ENCODE data around the gene ZNRF1. TPM values are rescaled to one million over a fixed set of nuclear protein-coding genes. Genes with fewer than 3 reads are reported as not detected.

ZNRF1 gene
- total and polyA plus RNA-seq, 2 of the 8 experiments (the other 6 are each of a cell fraction or from before 2014, with no cell fraction given) = 33.5 to 52.9 TPM

DNA sequence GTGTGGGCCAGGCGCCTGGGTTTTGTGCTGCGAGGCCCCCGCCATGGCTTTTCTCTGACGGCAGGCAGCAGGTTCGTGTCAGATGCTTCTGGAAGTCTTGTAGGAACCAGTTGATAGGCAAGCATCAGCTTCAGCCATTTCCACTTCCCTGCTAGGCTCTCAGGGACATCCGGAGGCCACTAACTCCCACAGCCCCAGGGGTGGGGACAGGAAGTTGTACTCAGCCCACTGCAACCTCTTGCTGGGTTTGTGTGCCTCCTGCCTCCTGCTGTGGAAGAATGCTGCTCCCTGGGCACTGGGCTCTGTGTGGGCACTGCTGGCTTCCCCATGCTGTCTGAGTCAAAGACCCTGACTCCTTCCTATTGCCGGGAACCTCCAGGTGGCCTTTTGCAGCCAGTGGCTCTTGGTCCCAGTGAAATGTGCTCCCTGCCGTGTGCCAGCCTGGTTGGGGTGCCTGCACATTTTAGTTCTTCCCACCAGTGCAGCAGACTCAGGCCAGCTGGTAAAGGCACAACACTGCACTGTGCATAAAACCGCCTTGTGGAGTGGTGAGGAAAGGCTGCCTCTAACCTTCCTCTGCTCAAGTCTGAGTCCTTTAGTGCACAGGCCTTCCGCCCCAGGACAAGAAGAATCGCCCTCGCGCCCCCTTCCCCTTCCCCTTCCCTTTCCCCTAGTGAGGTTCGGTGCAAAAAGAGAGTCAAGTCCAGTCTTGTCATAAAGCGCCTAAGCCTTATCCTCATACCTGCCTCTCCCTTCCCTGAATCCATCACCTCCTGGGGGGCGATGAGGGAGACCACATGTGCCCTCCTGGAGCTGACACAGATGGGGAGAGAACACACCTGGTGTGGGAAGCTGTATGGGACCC, 101.1 kb downstream of the ZNRF1 start (continued):
- TF ChIP-seq, protein P1, sequence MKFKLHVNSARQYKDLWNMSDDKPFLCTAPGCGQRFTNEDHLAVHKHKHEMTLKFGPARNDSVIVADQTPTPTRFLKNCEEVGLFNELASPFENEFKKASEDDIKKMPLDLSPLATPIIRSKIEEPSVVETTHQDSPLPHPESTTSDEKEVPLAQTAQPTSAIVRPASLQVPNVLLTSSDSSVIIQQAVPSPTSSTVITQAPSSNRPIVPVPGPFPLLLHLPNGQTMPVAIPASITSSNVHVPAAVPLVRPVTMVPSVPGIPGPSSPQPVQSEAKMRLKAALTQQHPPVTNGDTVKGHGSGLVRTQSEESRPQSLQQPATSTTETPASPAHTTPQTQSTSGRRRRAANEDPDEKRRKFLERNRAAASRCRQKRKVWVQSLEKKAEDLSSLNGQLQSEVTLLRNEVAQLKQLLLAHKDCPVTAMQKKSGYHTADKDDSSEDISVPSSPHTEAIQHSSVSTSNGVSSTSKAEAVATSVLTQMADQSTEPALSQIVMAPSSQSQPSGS (IDR thresholded peaks at IDR 0.05; ENCODE audit: low read length) = no peak
- TF ChIP-seq, protein P2, sequence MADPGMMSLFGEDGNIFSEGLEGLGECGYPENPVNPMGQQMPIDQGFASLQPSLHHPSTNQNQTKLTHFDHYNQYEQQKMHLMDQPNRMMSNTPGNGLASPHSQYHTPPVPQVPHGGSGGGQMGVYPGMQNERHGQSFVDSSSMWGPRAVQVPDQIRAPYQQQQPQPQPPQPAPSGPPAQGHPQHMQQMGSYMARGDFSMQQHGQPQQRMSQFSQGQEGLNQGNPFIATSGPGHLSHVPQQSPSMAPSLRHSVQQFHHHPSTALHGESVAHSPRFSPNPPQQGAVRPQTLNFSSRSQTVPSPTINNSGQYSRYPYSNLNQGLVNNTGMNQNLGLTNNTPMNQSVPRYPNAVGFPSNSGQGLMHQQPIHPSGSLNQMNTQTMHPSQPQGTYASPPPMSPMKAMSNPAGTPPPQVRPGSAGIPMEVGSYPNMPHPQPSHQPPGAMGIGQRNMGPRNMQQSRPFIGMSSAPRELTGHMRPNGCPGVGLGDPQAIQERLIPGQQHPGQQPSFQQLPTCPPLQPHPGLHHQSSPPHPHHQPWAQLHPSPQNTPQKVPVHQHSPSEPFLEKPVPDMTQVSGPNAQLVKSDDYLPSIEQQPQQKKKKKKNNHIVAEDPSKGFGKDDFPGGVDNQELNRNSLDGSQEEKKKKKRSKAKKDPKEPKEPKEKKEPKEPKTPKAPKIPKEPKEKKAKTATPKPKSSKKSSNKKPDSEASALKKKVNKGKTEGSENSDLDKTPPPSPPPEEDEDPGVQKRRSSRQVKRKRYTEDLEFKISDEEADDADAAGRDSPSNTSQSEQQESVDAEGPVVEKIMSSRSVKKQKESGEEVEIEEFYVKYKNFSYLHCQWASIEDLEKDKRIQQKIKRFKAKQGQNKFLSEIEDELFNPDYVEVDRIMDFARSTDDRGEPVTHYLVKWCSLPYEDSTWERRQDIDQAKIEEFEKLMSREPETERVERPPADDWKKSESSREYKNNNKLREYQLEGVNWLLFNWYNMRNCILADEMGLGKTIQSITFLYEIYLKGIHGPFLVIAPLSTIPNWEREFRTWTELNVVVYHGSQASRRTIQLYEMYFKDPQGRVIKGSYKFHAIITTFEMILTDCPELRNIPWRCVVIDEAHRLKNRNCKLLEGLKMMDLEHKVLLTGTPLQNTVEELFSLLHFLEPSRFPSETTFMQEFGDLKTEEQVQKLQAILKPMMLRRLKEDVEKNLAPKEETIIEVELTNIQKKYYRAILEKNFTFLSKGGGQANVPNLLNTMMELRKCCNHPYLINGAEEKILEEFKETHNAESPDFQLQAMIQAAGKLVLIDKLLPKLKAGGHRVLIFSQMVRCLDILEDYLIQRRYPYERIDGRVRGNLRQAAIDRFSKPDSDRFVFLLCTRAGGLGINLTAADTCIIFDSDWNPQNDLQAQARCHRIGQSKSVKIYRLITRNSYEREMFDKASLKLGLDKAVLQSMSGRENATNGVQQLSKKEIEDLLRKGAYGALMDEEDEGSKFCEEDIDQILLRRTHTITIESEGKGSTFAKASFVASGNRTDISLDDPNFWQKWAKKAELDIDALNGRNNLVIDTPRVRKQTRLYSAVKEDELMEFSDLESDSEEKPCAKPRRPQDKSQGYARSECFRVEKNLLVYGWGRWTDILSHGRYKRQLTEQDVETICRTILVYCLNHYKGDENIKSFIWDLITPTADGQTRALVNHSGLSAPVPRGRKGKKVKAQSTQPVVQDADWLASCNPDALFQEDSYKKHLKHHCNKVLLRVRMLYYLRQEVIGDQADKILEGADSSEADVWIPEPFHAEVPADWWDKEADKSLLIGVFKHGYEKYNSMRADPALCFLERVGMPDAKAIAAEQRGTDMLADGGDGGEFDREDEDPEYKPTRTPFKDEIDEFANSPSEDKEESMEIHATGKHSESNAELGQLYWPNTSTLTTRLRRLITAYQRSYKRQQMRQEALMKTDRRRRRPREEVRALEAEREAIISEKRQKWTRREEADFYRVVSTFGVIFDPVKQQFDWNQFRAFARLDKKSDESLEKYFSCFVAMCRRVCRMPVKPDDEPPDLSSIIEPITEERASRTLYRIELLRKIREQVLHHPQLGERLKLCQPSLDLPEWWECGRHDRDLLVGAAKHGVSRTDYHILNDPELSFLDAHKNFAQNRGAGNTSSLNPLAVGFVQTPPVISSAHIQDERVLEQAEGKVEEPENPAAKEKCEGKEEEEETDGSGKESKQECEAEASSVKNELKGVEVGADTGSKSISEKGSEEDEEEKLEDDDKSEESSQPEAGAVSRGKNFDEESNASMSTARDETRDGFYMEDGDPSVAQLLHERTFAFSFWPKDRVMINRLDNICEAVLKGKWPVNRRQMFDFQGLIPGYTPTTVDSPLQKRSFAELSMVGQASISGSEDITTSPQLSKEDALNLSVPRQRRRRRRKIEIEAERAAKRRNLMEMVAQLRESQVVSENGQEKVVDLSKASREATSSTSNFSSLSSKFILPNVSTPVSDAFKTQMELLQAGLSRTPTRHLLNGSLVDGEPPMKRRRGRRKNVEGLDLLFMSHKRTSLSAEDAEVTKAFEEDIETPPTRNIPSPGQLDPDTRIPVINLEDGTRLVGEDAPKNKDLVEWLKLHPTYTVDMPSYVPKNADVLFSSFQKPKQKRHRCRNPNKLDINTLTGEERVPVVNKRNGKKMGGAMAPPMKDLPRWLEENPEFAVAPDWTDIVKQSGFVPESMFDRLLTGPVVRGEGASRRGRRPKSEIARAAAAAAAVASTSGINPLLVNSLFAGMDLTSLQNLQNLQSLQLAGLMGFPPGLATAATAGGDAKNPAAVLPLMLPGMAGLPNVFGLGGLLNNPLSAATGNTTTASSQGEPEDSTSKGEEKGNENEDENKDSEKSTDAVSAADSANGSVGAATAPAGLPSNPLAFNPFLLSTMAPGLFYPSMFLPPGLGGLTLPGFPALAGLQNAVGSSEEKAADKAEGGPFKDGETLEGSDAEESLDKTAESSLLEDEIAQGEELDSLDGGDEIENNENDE (IDR thresholded peaks at IDR 0.05; ENCODE audit: insufficient replicate concordance, low read length) = no peak

All from H1 (cell line).